ENCODE data around the gene RFX3.
A peak's percentile ranks its signal among the peaks of the same experiment; 100 is the strongest.

Gene RFX3

GRCh38 chr9:3541206-3541605 lies 15.4 kb upstream of the RFX3 start:
- DNase-seq (ENCODE audit: low read depth) = no peak
- H3K4me3 ChIP-seq (ENCODE audit: low read length) = no peak overlapping the region
- TF ChIP-seq, protein P1, sequence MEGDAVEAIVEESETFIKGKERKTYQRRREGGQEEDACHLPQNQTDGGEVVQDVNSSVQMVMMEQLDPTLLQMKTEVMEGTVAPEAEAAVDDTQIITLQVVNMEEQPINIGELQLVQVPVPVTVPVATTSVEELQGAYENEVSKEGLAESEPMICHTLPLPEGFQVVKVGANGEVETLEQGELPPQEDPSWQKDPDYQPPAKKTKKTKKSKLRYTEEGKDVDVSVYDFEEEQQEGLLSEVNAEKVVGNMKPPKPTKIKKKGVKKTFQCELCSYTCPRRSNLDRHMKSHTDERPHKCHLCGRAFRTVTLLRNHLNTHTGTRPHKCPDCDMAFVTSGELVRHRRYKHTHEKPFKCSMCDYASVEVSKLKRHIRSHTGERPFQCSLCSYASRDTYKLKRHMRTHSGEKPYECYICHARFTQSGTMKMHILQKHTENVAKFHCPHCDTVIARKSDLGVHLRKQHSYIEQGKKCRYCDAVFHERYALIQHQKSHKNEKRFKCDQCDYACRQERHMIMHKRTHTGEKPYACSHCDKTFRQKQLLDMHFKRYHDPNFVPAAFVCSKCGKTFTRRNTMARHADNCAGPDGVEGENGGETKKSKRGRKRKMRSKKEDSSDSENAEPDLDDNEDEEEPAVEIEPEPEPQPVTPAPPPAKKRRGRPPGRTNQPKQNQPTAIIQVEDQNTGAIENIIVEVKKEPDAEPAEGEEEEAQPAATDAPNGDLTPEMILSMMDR (conservative IDR thresholded peaks at IDR 0.05; ENCODE audit: low read depth, low read length) = no peak

DNA sequence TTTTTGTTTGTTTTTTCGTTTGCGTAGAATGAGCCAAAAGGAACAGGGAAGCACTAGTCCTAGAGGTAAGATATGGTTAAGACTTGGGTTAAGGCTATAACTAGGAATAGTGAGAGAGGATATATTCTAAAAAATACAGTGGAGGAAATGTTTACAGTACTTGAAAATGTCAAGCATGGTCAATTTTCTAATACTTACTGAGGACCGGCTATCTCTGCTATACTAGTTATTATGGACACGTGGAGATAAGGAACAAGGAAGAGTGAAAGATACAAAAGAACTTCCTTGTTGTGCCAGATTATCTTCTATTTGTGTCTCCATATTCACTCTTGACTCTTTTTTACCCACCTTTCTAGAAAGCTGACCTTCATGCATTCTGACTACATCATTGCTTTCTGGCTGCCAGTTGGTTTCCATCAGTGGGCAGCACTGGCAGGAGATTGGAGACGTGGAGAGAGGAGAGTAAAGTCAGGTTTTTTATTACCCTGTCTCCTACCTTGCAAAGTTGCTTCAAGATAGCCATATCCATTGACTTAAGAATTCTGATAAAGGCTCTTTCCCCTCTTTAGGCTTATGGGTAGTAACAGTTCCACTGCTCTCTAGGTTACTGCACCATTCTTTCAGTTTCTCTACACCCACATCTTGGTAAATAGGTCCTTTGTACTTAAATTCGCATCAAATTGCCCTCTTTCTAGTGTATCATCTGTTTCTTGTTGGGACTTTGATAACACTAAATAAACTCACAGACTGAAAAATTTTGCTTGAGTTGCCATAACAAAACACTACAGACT lies 9.0 kb upstream of the RFX3 start:
- TF ChIP-seq, protein P1 (conservative IDR thresholded peaks at IDR 0.05; ENCODE audit: low read depth, low read length) = no peak
- DNase-seq (ENCODE audit: low read depth) = no peak
- no peak overlapping the region for H3K4me3 ChIP-seq (ENCODE audit: low read length)

- DNase-seq (ENCODE audit: low read depth) = no peak
- H3K4me3 ChIP-seq (ENCODE audit: low read length) = no peak overlapping the region
- TF ChIP-seq, protein P1 (conservative IDR thresholded peaks at IDR 0.05; ENCODE audit: low read depth, low read length) = no peak
Measured at GRCh38 chr9:3532158-3532557, 6.4 kb upstream of the RFX3 start.

- no peak for DNase-seq (ENCODE audit: low read depth)
- H3K4me3 ChIP-seq (ENCODE audit: low read length) = no peak overlapping the region
- TF ChIP-seq, protein P1 (conservative IDR thresholded peaks at IDR 0.05; ENCODE audit: low read depth, low read length) = no peak
Measured at GRCh38 chr9:3528451-3528850, 2.6 kb upstream of the RFX3 start.

- H3K4me3 ChIP-seq (ENCODE audit: low read length) = peak overlapping the region; percentile 93
- TF ChIP-seq, protein P1 (conservative IDR thresholded peaks at IDR 0.05; ENCODE audit: low read depth, low read length) = no peak
- DNase-seq (ENCODE audit: low read depth) = no peak
Measured at GRCh38 chr9:3526997-3527940, 1.5 kb upstream of the RFX3 start.

- DNase-seq (ENCODE audit: low read depth) = no peak
- TF ChIP-seq, protein P1 (conservative IDR thresholded peaks at IDR 0.05; ENCODE audit: low read depth, low read length) = no peak
- H3K4me3 ChIP-seq (ENCODE audit: low read length) = peak overlapping the region; percentile 93
Measured at GRCh38 chr9:3526165-3526996, 580 bp upstream of the RFX3 start.

Measured in retinal pigment epithelial cell (primary cell).